Astrocyte of the hippocampus (primary cell): Measurements from ENCODE around the gene MUC5B.

Source experiments
- DNase-seq: peaks from one replicate; pipeline ENCODE4 v3.0.0; 2011; ENCODE audit warnings: low read depth, low spot score

MUC5B gene

GRCh38 chr11:1308743-1309497, 86.1 kb downstream of the MUC5B start:
- DNase-seq = no peak

DNA sequence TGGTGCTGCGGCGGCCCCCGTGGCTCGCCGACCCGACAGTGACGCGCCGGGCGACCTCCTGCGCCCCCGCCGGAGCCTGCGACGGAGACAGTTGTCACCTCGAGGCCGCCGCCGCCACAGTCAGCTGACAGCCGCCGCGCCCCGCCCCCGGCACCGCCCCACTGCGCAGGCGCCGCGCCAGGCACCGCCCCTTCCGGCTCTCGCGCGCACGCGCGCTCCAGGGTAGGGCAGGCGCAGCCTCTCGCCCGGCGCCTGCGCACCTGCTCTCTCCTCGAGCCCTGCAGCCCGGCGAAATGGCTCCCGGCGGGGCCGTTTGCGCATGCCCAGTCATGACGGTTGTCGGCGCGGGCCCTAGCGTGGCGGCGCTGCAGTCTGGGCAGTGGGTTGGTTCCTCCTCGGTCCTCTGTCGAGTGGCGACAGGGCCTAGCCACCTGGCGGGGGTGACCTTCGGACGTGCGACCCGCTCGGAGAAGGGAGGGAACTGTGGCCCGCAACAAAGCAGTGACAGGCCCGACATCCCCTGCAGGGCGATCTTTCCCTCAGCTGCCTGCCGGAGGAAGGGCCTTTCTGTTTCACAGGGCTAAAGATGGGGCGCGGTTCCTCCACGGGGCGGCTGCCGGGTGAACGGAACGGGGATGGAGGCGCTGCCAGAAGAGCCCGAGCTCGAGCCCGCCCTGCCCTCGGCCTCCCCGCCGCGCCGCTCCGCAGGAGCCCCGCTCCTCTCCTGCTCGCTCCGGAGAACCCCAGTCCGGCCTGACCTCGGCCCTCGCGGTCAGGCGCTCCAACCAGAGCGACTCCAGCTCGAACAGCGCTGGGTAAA, 86.8 kb downstream of the MUC5B start, which contains the start of gene TOLLIP:
Gene TOLLIP, minus strand, starts transcription at position 135 of the 820 bp plus-strand sequence. Its CDS starts 134 bp downstream, at position 1.
- DNase-seq = peak; percentile 98

DNA sequence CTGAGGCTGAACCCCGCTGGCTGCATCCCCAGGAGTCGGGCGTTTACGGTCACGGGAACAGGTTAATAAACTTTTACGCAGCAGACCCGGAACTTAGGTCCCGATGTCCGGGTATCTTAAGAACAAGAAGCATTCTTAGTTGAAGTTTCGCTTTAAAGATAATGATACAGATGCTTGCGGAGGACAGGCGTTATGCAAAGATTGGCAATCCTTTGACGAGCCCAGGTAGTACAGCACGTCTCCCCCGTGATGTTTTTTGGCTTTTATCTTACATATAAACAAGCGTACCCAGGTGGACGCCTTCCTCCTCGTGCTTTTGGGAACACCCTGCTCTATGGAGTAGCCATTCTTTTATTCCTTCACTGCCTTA, 87.4 kb downstream of the MUC5B start:
- DNase-seq = no peak

DNA sequence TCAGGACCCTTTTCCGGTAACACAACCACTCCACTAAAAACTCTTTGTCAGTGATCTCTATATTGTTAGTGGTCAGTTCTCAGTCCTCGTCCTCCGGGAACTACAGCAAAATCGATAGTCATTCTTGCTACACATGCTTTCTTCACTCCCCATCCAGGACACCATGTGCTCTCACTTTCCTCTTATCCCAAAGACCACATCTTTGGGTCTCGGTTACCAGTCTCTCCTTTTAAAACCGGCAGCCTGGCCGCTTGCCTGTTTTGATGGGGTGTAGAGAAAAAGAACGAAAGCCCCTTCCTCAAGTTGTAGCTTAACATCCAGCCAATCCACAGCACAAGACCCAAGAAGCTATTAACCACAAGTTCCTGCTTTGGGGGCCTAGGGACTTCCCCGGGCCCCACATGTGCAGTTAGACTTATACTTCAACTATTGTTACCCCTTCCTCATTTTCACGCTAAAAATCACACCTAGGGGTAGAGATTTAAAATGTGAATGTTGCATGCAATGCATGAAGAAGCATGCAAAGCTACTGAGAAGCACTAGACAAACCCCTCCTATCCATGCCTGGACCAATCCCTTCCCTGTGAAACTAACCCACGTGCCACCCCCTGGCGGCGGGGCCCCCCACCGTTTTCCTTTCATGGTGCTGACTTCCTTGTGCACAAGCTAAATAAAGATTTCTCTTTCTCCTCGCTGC, 88.1 kb downstream of the MUC5B start:
- no peak for DNase-seq
